Psoas muscle (tissue), 8 donors: ENCODE measurements around the gene PRPF8. TPM values are rescaled to one million over a fixed set of nuclear protein-coding genes. Genes with fewer than 3 reads are reported as not detected.

Source experiments
- ATAC-seq, 4 donors: fragments of 200-7000 bp; cut with Tn5 transposase; one replicate each; pipeline ENCODE4 v1.9.1; 2020; ENCODE audit warnings: moderate library complexity in 3 of 4, mild to moderate bottlenecking in 2 of 4
- DNase-seq, 2 donors: peaks; one replicate each; pipeline ENCODE4 v3.0.0-alpha.2; 2020
- H3K27ac ChIP-seq: fragments of 200-600 bp; one replicate; pipeline ENCODE4 v1.8.0; 2022
- H3K27me3 ChIP-seq, 3 donors: fragments of 200-600 bp in 1 of 3; one replicate each; pipeline versions ENCODE4 v1.6.1 to v1.8.0; 2013 to 2022; ENCODE audit warnings: low read length in 2 of 3, mild to moderate bottlenecking in 2 of 3, moderate library complexity in 1 of 3; ENCODE audit not compliant: insufficient read depth in 3 of 3
- H3K36me3 ChIP-seq, 2 donors: fragments of 200-600 bp in 1 of 2; one replicate each; pipeline versions ENCODE4 v1.6.1 to v1.8.0; 2013 to 2022; ENCODE audit warnings: low read depth in 1 of 2, mild to moderate bottlenecking in 1 of 2, moderate library complexity in 1 of 2; ENCODE audit not compliant: insufficient read depth in 1 of 2
- H3K4me1 ChIP-seq: fragments of 200-600 bp; one replicate; pipeline ENCODE4 v1.8.0; 2022
- H3K4me3 ChIP-seq: fragments of 200-600 bp; one replicate; pipeline ENCODE4 v1.8.0; 2022; ENCODE audit warnings: mild to moderate bottlenecking
- H3K9me3 ChIP-seq: fragments of 200-600 bp; one replicate; pipeline ENCODE4 v1.8.0; 2022
- WGBS, 3 donors: extraction: QIAGEN DNeasy Blood & Tissue Kit; methylation state at CpG; one replicate each; pipeline versions ENCODE4 v1.1.6 to v1.1.7; 2013; 5-methylcytosine and 5-hydroxymethylcytosine counted together
- intact Hi-C, 2 donors: fragments of 100-400 bp; cut with DNase I; formaldehyde crosslinking; loops; one replicate each; pipeline versions ENCODE4 v1.11.0 to v1.14.2; 2022
- polyA plus RNA-seq, 3 donors: library from polyadenylated mRNA; stranded (reverse); fragments of 200-250 nt; gene quantifications; one replicate each; pipeline ENCODE4 v1.2.3, GENCODE V29; 2013
- total RNA-seq, 4 donors: library from RNA; stranded (reverse); fragmentation: NEBNext Ultra II Directional in 2 of 4; extraction: Animal tissue kit (Norgen Biotek cat#: 25700) in 2 of 4; gene quantifications; one replicate each; pipeline versions ENCODE4 v1.2.1 to v1.2.4, GENCODE V29; 2021 to 2023
- TF ChIP-seq, protein P1 (sequence below): fragments of 200-600 bp; IDR thresholded peaks from one replicate; pipeline ENCODE4 v1.8.0; 2022; ENCODE audit warnings: antibody characterized with exemption
- donor health status: healthy with polysubstance abuse.
- donor health status: DM: no; HTN: no; CAD: no; lungs with moderate emphysema.
- donor health status: Bipolar disorder and iron deficiency.
- donor health status: healthy.
- donor health status: DM: yes; HTN: yes; CAD: no.
- donor health status: DM: no; HTN: no; CAD: no.
- donor health status: DM: no; HTN: no; CAD: no.
- donor health status: DM: yes; HTN: yes; CAD: no.

PRPF8 gene
- total and polyA plus RNA-seq, 7 donors, result 84.8 to 305 (median 218) TPM

DNA sequence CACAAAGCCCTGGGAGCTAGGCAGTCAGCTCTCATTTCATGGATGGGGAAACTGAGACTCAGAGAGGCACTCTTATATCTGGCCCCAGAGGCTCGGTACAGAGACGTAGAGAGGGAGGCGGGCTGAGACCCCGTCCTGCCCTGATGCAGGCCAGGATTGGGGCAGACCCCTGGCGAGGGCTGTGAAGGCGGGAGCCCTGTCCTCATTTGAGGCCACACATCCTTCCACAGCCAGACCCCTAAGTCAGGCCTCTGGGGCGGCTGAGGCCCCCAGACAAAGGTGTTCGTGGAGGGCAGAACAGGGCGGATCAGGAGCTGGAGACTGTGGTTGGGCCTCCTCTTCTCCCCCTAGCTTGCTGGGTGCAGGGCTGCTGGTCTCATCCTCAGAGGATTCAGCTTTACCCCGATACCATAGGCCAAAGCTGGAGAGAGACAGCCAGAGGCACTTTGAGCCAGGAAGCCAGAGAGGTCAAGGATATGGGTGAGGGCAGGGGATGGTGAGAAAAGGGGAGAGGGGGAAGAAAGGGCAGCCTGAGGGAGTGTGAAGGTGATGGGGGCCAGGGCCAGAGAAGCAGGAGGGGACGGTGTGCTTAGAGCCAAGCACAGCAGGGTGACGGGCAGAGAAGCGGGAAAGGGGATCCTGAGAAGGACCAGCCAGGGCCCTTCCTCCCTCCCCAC is 38.3 kb downstream of the PRPF8 start:
- WGBS, 3 donors, result 84 to 88% (median 85%) methylated on average over 13 of the region's 13 CpGs
- TF ChIP-seq, protein P1, sequence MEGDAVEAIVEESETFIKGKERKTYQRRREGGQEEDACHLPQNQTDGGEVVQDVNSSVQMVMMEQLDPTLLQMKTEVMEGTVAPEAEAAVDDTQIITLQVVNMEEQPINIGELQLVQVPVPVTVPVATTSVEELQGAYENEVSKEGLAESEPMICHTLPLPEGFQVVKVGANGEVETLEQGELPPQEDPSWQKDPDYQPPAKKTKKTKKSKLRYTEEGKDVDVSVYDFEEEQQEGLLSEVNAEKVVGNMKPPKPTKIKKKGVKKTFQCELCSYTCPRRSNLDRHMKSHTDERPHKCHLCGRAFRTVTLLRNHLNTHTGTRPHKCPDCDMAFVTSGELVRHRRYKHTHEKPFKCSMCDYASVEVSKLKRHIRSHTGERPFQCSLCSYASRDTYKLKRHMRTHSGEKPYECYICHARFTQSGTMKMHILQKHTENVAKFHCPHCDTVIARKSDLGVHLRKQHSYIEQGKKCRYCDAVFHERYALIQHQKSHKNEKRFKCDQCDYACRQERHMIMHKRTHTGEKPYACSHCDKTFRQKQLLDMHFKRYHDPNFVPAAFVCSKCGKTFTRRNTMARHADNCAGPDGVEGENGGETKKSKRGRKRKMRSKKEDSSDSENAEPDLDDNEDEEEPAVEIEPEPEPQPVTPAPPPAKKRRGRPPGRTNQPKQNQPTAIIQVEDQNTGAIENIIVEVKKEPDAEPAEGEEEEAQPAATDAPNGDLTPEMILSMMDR, result no peak
- intact Hi-C loops, result loop anchor here in 1 of 2 donors (5.0 kb wide), 1 partner anchor 69 kb away; no protein-coding TSS in a partner anchor
- Histone ChIP-seq H3K4me1 (peaks cover 29% of the 10 kb centered on the region), H3K27me3 (no peaks in the 10 kb centered on the region), H3K36me3 (peaks cover 0 to 40% of the 10 kb centered on the region in 2 donors), H3K4me3 (peak overlapping the region; percentile 61), H3K27ac (peak overlapping the region; percentile 48), H3K9me3 (no peaks in the 10 kb centered on the region)
- ATAC-seq, result no peak
- no peak for DNase-seq

DNA sequence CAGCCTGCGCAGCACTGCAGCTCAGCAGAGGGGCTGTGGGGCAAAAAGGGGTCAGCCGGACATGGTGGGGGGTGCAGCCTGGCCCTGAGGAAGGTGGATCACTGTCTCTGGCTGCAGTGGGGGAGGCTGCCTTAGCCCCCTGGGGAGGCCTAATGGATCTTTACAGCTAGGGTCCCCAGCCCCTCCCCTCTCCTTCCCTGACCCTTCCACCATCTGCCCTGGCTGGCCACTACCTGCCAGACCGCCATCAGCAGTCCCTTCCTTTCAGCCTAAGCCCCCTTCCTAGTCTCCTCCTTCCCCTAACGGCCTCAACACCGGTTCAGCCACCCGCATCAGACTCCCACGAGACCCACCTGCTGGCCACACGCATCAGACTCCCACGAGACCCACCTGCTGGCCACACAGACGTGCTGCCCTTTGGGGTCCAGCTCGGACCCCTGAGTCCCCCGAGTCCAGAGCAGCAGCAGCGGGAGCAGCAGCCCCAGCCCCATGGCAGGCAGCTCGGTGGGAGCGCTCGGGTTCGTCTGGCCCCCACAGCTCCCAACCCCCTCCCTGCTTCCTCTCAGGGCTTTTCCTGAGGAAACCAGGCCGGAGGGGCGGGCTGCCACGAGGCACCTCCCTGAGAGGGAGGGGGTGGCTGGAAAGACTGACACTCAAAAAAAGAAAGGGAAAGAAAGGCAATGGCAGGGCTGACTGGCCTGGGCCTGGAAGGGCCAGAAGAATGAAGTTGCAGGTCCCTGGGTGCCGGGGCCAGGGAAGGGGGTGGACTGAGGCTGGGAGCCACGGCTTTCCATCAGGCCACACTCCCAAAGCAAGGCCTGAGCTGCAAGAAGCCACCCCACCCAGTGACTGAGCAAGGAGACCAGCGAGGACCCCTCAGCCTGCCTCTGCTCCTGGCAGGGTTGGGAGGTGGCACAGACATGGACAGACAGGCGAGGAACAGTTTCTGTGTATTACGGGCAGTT is 39.2 kb downstream of the PRPF8 start, which contains the start of gene SCARF1:
TSS of gene SCARF1 (minus strand) at position 526 of the 965 bp plus-strand sequence. CDS start at position 491, 35 bp downstream.
- DNase-seq (peak; percentile 59 to 78), ATAC-seq (no peak)
- H3K27ac ChIP-seq, result peak within 1 kb of the TSS; percentile 48
- no peaks in the 10 kb centered on the region for H3K27me3 ChIP-seq
- H3K4me1 ChIP-seq, result peaks cover 24% of the 10 kb centered on the region
- intact Hi-C loops, result loop anchor here in 1 of 2 donors (5.0 kb wide), 1 partner anchor 68 kb away; no protein-coding TSS in a partner anchor
- peaks cover 0 to 32% of the 10 kb centered on the region in 2 donors for H3K36me3 ChIP-seq
- peak within 1 kb of the TSS; percentile 61 for H3K4me3 ChIP-seq
- 68 to 75% (median 70%) methylated on average over 24 to 25 of the region's 25 CpGs for WGBS, 3 donors
- TF ChIP-seq, protein P1, result no peak
- H3K9me3 ChIP-seq, result no peaks in the 10 kb centered on the region

GRCh38 chr17:1644493-1645206 is 40.0 kb downstream of the PRPF8 start:
- H3K27ac ChIP-seq, result peak overlapping the region; percentile 63
- peaks cover 0 to 28% of the 10 kb centered on the region in 2 donors for H3K36me3 ChIP-seq
- H3K27me3 ChIP-seq, result no peaks in the 10 kb centered on the region
- intact Hi-C loops, result loop anchor here in 1 of 2 donors (5.0 kb wide), 1 partner anchor 67 kb away; no protein-coding TSS in a partner anchor
- DNase-seq (no peak), ATAC-seq (no peak)
- 67 to 74% (median 71%) methylated on average over 15 of the region's 15 CpGs for WGBS, 3 donors
- H3K4me1 ChIP-seq, result peaks cover 23% of the 10 kb centered on the region
- peak overlapping the region; percentile 61 for H3K4me3 ChIP-seq
- TF ChIP-seq, protein P1, result no peak
- no peaks in the 10 kb centered on the region for H3K9me3 ChIP-seq

- H3K27ac ChIP-seq, result peak overlapping the region; percentile 63
- 43 to 71% (median 47%) methylated on average over 9 to 13 of the region's 13 CpGs for WGBS, 3 donors
- intact Hi-C loops, result no loop called here
- H3K4me3 ChIP-seq, result peak overlapping the region; percentile 61
- H3K27me3 ChIP-seq, result no peaks in the 10 kb centered on the region
- peaks cover 0 to 28% of the 10 kb centered on the region in 2 donors for H3K36me3 ChIP-seq
- ATAC-seq (no peak), DNase-seq (no peak)
- TF ChIP-seq, protein P1, result no peak
- H3K9me3 ChIP-seq, result no peaks in the 10 kb centered on the region
- H3K4me1 ChIP-seq, result peaks cover 23% of the 10 kb centered on the region
Observed at GRCh38 chr17:1643999-1644492, 40.6 kb downstream of the PRPF8 start.
